H1 (cell line): ENCODE data around the gene KIF13A. TPM values are rescaled to one million over a fixed set of nuclear protein-coding genes. Genes with fewer than 3 reads are reported as not detected.

Experiments
- ASH2L ChIP-seq: fragments of 200-600, 300-600 bp; sonication (generic); IDR thresholded peaks from one replicate; pipeline ENCODE4 v1.7.1; 2017; ENCODE audit warnings: low read length
- BACH1 ChIP-seq: IDR thresholded peaks from 2 replicates; pipeline ENCODE4 v1.6.1; 2012; ENCODE audit warnings: low read length, improper control_type of control experiment
- FOSL1 ChIP-seq: IDR thresholded peaks from 2 replicates; pipeline ENCODE4 v1.6.1; 2011; ENCODE audit warnings: mild to moderate bottlenecking, low read depth, low read length, moderate library complexity; ENCODE audit not compliant: insufficient read depth
- KDM5A ChIP-seq: fragments of 200-600 bp; IDR thresholded peaks from 2 replicates; pipeline ENCODE4 v1.7.1; 2012; ENCODE audit warnings: mild to moderate bottlenecking, low read length, inconsistent platforms, mixed read lengths
- polyA plus RNA-seq, 7 experiments: library from polyadenylated mRNA; depleted of rRNA in 3 of 7; stranded (reverse) in 5 of 7; unstranded in 2 of 7; fragments of >200 nt in 5 of 7; fragments of 200-250 nt in 2 of 7; gene quantifications; 1 replicate in 5 of 7; 2 replicates in 1 of 7; 4 replicates in 1 of 7; pipeline versions ENCODE4 v1.2.1 to v1.2.3, GENCODE V29; 2011 to 2013; ENCODE audit warnings: missing spikeins in 2 of 7, mixed read lengths in 2 of 7
- total RNA-seq: library from RNA; stranded (reverse); fragmentation: NEBNext Ultra II Directional; extraction: Animal tissue kit (Norgen Biotek cat#: 25700); gene quantifications from 2 replicates; pipeline ENCODE4 v1.2.1, GENCODE V29; 2021
- TF ChIP-seq, protein P1 (sequence below): IDR thresholded peaks from 2 replicates; pipeline ENCODE4 v1.6.1; 2012; ENCODE audit warnings: inconsistent platforms

The KIF13A gene
- total and polyA plus RNA-seq, 2 of the 8 experiments (the other 6 are each of a cell fraction or from before 2014, with no cell fraction given) = 14.7 to 40.8 TPM

DNA sequence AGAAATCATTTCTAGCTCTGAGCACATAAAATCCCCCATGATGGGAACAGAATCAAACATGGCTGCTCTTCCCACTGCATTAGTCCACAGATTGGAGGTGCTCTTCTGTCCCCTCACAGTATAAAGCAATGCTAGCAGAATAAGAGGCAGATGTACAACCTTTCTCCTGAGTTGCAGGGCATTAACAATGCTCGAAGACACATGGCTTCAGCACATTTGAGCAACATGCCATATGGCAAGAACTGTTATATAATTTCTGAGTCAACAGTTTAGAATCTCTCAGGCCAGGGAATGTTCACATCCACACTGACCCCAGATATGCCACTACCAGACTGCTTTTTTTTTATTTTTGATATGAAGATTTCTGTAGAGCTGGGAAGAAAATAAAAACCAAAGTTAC is 119.6 kb downstream of the KIF13A start (continued):
- TF ChIP-seq BACH1 = no peak
- no peak for TF ChIP-seq KDM5A
- no peak for TF ChIP-seq FOSL1
- no peak for TF ChIP-seq ASH2L
- TF ChIP-seq, protein P1, sequence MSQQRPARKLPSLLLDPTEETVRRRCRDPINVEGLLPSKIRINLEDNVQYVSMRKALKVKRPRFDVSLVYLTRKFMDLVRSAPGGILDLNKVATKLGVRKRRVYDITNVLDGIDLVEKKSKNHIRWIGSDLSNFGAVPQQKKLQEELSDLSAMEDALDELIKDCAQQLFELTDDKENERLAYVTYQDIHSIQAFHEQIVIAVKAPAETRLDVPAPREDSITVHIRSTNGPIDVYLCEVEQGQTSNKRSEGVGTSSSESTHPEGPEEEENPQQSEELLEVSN = no peak
- TF ChIP-seq, all 59 proteins: peak for 0
